OCI-LY7 (cell line): ENCODE measurements around the gene C3orf52.

Experiments
- CTCF ChIP-seq: fragments of 200-600 bp; sonication (generic); conservative IDR thresholded peaks from 2 replicates; pipeline ENCODE4 v1.5.1; 2014; ENCODE audit warnings: mild to moderate bottlenecking, antibody characterized with exemption, low read length, moderate library complexity, mixed read lengths
- EZH2phosphoT487 ChIP-seq: fragments of 200-600 bp; sonication (generic); IDR thresholded peaks from 2 replicates; pipeline ENCODE4 v1.6.1; 2018; ENCODE audit warnings: low read depth, borderline replicate concordance, mild to moderate bottlenecking, mixed run types, antibody characterized with exemption, low read length, moderate library complexity, mixed read lengths

- TF ChIP-seq CTCF (peak; percentile 53), EZH2phosphoT487 (no peak)
Measured at GRCh38 chr3:112117841-112118571, 31.8 kb downstream of the C3orf52 start.
